Large intestine (tissue), 3 donors: ENCODE measurements around the gene MIGA2. TPM values are rescaled to one million over a fixed set of nuclear protein-coding genes. Genes with fewer than 3 reads are reported as not detected.

Experiments
- DNase-seq, 2 donors: peaks; one replicate each; pipeline versions ENCODE4 v3.0.0 to v3.0.0-alpha.2; 2013
- H3K27ac ChIP-seq: one replicate; pipeline ENCODE4 v1.5.1; 2013; ENCODE audit warnings: low read length
- H3K27me3 ChIP-seq: 2 replicates; pipeline ENCODE4 v1.6.1; 2013; ENCODE audit warnings: low read length; ENCODE audit not compliant: control insufficient read depth, insufficient read depth
- H3K36me3 ChIP-seq: 2 replicates; pipeline ENCODE4 v1.6.1; 2013; ENCODE audit warnings: low read length; ENCODE audit not compliant: control insufficient read depth, insufficient read depth
- H3K4me1 ChIP-seq: one replicate; pipeline ENCODE4 v1.6.1; 2013; ENCODE audit warnings: low read length; ENCODE audit not compliant: control insufficient read depth, insufficient read depth
- H3K4me3 ChIP-seq: one replicate; pipeline ENCODE4 v1.5.1; 2013; ENCODE audit warnings: low read length
- H3K9me3 ChIP-seq: one replicate; pipeline ENCODE4 v1.6.1; 2013; ENCODE audit warnings: mild to moderate bottlenecking, low read depth, low read length, moderate library complexity; ENCODE audit not compliant: control insufficient read depth
- WGBS: methylation state at CpG from one replicate; pipeline ENCODE4 v1.1.5; 2013; ENCODE audit warnings: low lambda C conversion rate; ENCODE audit not compliant: insufficient coverage; 5-methylcytosine and 5-hydroxymethylcytosine counted together
- polyA plus RNA-seq: library from polyadenylated mRNA; unstranded; fragments of 120-200 nt; gene quantifications from one replicate; pipeline ENCODE4 v1.2.1, GENCODE V29; 2013

The MIGA2 gene
- polyA plus RNA-seq, 1 donor, result 25.3 TPM

- peak overlapping the region; percentile 83 for H3K4me3 ChIP-seq
- H3K9me3 ChIP-seq, result no peaks in the 10 kb centered on the region
- peaks cover 18% of the 10 kb centered on the region for H3K36me3 ChIP-seq
- peaks cover 44% of the 10 kb centered on the region for H3K4me1 ChIP-seq
- DNase-seq, result peak in 1 of 2 donors; percentile 73
- no CpG with 5 or more reads among the region's 30 CpGs for WGBS
- H3K27ac ChIP-seq, result peak overlapping the region; percentile 90
- H3K27me3 ChIP-seq, result no peaks in the 10 kb centered on the region
Observed at GRCh38 chr9:129081388-129081904, 45.0 kb downstream of the MIGA2 start.

DNA sequence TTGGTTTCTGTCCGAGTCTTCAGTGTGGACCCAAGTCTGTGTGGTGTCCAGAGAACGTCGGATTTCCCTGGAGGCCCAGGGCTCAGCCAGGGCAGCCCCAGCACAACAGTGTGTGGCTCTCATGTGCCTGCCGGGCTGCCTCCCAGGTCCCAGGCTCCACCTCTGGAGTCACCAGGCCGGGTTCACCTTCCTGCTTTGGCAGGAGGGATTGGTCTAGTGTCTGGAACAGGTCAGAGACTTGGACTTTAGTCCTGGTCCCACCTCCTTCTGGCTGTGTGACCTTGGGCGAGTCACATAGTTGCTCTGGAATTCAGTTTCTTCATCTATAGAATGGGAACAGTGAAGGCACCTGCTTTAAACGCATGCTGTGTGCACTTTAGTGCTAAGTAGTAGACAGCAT lies 47.7 kb downstream of the MIGA2 start:
- H3K36me3 ChIP-seq, result peaks cover 38% of the 10 kb centered on the region
- no peak for DNase-seq
- no peaks in the 10 kb centered on the region for H3K27me3 ChIP-seq
- H3K4me1 ChIP-seq, result peaks cover 25% of the 10 kb centered on the region
- WGBS, result no CpG with 5 or more reads among the region's 7 CpGs
- no peak overlapping the region for H3K4me3 ChIP-seq
- H3K9me3 ChIP-seq, result no peaks in the 10 kb centered on the region
- no peak overlapping the region for H3K27ac ChIP-seq

- Histone ChIP-seq H3K36me3 (peaks cover 54% of the 10 kb centered on the region), H3K27me3 (no peaks in the 10 kb centered on the region), H3K4me3 (no peak overlapping the region), H3K27ac (no peak overlapping the region), H3K9me3 (no peaks in the 10 kb centered on the region), H3K4me1 (no peaks in the 10 kb centered on the region)
- DNase-seq, result no peak
- no CpG with 5 or more reads among the region's 15 CpGs for WGBS
Observed at GRCh38 chr9:129089246-129089645, 52.8 kb downstream of the MIGA2 start.

- Histone ChIP-seq H3K4me3 (no peak overlapping the region), H3K27me3 (no peaks in the 10 kb centered on the region), H3K27ac (no peak overlapping the region), H3K9me3 (no peaks in the 10 kb centered on the region), H3K4me1 (no peaks in the 10 kb centered on the region), H3K36me3 (peaks cover 53% of the 10 kb centered on the region)
- no peak for DNase-seq
- WGBS, result no CpG with 5 or more reads among the region's 20 CpGs
Observed at GRCh38 chr9:129093602-129094386, 57.4 kb downstream of the MIGA2 start.

- H3K4me1 ChIP-seq, result no peaks in the 10 kb centered on the region
- no peak overlapping the region for H3K4me3 ChIP-seq
- peaks cover 46% of the 10 kb centered on the region for H3K36me3 ChIP-seq
- no peaks in the 10 kb centered on the region for H3K9me3 ChIP-seq
- WGBS, result no CpG with 5 or more reads among the region's 13 CpGs
- H3K27ac ChIP-seq, result no peak overlapping the region
- H3K27me3 ChIP-seq, result no peaks in the 10 kb centered on the region
- no peak for DNase-seq
Observed at GRCh38 chr9:129094387-129095169, 58.2 kb downstream of the MIGA2 start.

DNA sequence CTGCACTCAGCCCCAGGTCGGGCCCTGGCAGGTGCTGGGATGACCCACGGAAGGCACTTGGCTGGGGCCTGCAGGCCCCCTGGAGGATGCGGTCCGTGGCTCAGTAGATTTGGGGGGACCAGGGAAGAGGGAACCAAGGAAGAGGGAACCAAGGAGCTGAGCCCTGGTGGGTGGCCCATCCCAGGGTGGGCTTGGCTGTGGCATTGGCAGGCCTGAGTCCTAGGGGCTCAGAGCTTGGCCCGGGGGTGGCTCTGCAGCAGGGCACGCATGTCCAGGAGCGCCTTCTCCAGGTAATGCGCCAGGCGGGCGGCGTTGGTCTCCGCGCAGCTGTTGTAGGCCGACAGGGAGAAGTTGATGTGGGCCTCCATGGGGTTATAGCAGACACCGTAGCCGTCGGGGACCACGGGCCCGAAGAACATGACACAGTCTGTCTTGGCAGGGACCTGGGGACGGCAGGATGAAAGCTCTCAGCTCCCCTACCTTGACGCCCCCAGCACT lies 58.8 kb downstream of the MIGA2 start:
- Histone ChIP-seq H3K36me3 (peaks cover 45% of the 10 kb centered on the region), H3K27ac (no peak overlapping the region), H3K4me1 (no peaks in the 10 kb centered on the region), H3K4me3 (no peak overlapping the region), H3K9me3 (no peaks in the 10 kb centered on the region), H3K27me3 (no peaks in the 10 kb centered on the region)
- WGBS, result no CpG with 5 or more reads among the region's 21 CpGs
- no peak for DNase-seq

GRCh38 chr9:129095908-129096307 lies 59.5 kb downstream of the MIGA2 start:
- no peak for DNase-seq
- H3K27ac ChIP-seq, result no peak overlapping the region
- H3K36me3 ChIP-seq, result peaks cover 43% of the 10 kb centered on the region
- no peaks in the 10 kb centered on the region for H3K9me3 ChIP-seq
- H3K4me3 ChIP-seq, result no peak overlapping the region
- no peaks in the 10 kb centered on the region for H3K4me1 ChIP-seq
- no CpG with 5 or more reads among the region's 12 CpGs for WGBS
- no peaks in the 10 kb centered on the region for H3K27me3 ChIP-seq

- Histone ChIP-seq H3K4me3 (no peak overlapping the region), H3K27ac (no peak overlapping the region), H3K4me1 (no peaks in the 10 kb centered on the region), H3K27me3 (no peaks in the 10 kb centered on the region), H3K9me3 (no peaks in the 10 kb centered on the region), H3K36me3 (peaks cover 47% of the 10 kb centered on the region)
- WGBS, result no CpG with 5 or more reads among the region's 16 CpGs
- DNase-seq, result no peak
Observed at GRCh38 chr9:129097671-129098306, 61.4 kb downstream of the MIGA2 start.

- Histone ChIP-seq H3K27me3 (no peaks in the 10 kb centered on the region), H3K36me3 (peaks cover 49% of the 10 kb centered on the region), H3K4me3 (no peak overlapping the region), H3K27ac (no peak overlapping the region), H3K4me1 (no peaks in the 10 kb centered on the region), H3K9me3 (no peaks in the 10 kb centered on the region)
- DNase-seq, result no peak
- WGBS, result no CpG with 5 or more reads among the region's 11 CpGs
Observed at GRCh38 chr9:129098328-129098727, 61.9 kb downstream of the MIGA2 start.
